Adrenal gland (tissue), 5 donors: Measurements from ENCODE around the gene LRRTM1.

Experiments used
- CTCF ChIP-seq, 6 experiments: fragments of 450-650 bp in 4 of 6; fragments of 200-600 bp in 2 of 6; sonication (generic) in 1 of 6; IDR thresholded peaks; 1 replicate in 5 of 6; 2 replicates in 1 of 6; pipeline versions ENCODE4 v1.5.1 to v1.8.0; 2016 to 2021; ENCODE audit warnings: antibody characterized with exemption in 6 of 6, mild to moderate bottlenecking in 2 of 6, moderate library complexity in 1 of 6
- POLR2A ChIP-seq, 2 donors: fragments of 450-650 bp; IDR thresholded peaks; one replicate each; pipeline ENCODE4 v1.6.1; 2017; ENCODE audit warnings: antibody characterized with exemption in 2 of 2, mild to moderate bottlenecking in 2 of 2, moderate library complexity in 1 of 2
- donor health status: DM: no; HTN: no; CAD: no.

GRCh38 chr2:80348953-80349352 lies 44.4 kb upstream of the LRRTM1 start:
- TF ChIP-seq CTCF (IDR thresholded peaks at IDR 0.05) (no peak), POLR2A (IDR thresholded peaks at IDR 0.05) (no peak)
